T-cell (primary cell): ENCODE results near the gene GALNT10. TPM values are rescaled to one million over a fixed set of nuclear protein-coding genes. Genes with fewer than 3 reads are reported as not detected.

Experiments used
- ATAC-seq, 4 experiments: fragments of 200-7000 bp in 3 of 4; fragments of 150-1000 bp in 1 of 4; cut with Tn5 transposase; replicated peaks in 1 of 4; 1 replicate in 3 of 4; 2 replicates in 1 of 4; pipeline ENCODE4 v1.10.0; 2021; ENCODE audit warnings: moderate library complexity in 3 of 4, mild to moderate bottlenecking in 2 of 4, moderate number of reproducible peaks in 1 of 4
- CTCF ChIA-PET, 2 donors: fragments of 300-600 bp; sonication (Branson Sonifier 250); formaldehyde crosslinking; loops; one replicate each; lab custom pipeline; 2022; ENCODE audit warnings: antibody characterized with exemption in 2 of 2; lab: Charles Lee
- POLR2A ChIA-PET, 2 donors: fragments of 300-600 bp; sonication (Branson Sonifier 250); formaldehyde crosslinking; loops; one replicate each; lab custom pipeline; 2022; ENCODE audit warnings: antibody characterized with exemption in 2 of 2; lab: Charles Lee
- DNase-seq, 35 experiments: peaks; one replicate each; pipeline versions ENCODE4 v3.0.0 to v3.0.0-alpha.2; 2013 to 2023
- H3K27ac ChIP-seq: one replicate; pipeline ENCODE4 v1.5.1; 2013; ENCODE audit warnings: low read length
- H3K27me3 ChIP-seq, 2 experiments: replicated peaks in 1 of 2; 1 replicate in 1 of 2; 2 replicates in 1 of 2; pipeline versions ENCODE4 v1.6.1 to v1.7.0; 2013; ENCODE audit warnings: low read length in 1 of 2, mixed read lengths in 1 of 2; ENCODE audit not compliant: control insufficient read depth in 2 of 2, insufficient read depth in 2 of 2; ENCODE audit errors: extremely low read depth in 1 of 2
- H3K36me3 ChIP-seq, 2 donors: 1 replicate in 1 of 2; 2 replicates in 1 of 2; pipeline versions ENCODE4 v1.6.1 to v1.7.0; 2013; ENCODE audit warnings: low read length in 1 of 2; ENCODE audit not compliant: control insufficient read depth in 2 of 2, insufficient read depth in 1 of 2; ENCODE audit errors: extremely low read depth in 1 of 2
- H3K4me1 ChIP-seq, 2 experiments: 1 replicate in 1 of 2; 2 replicates in 1 of 2; pipeline versions ENCODE4 v1.6.1 to v1.7.0; 2013; ENCODE audit warnings: low read length in 2 of 2, mixed read lengths in 1 of 2; ENCODE audit not compliant: insufficient read depth in 2 of 2, control insufficient read depth in 1 of 2; ENCODE audit errors: extremely low read depth in 1 of 2
- H3K4me3 ChIP-seq, 2 donors: 1 replicate in 1 of 2; 2 replicates in 1 of 2; pipeline versions ENCODE4 v1.5.1 to v1.7.0; 2013; ENCODE audit warnings: mild to moderate bottlenecking in 2 of 2, low read length in 1 of 2, moderate library complexity in 1 of 2; ENCODE audit not compliant: control insufficient read depth in 1 of 2; ENCODE audit errors: extremely low read depth in 1 of 2
- H3K9me3 ChIP-seq: 2 replicates; pipeline ENCODE4 v1.7.0; 2013
- H3K27ac Mint-ChIP-seq, 2 donors: one replicate each; pipeline ENCODE4 v1.8.0; 2020 to 2021; ENCODE audit warnings: mild to moderate bottlenecking in 2 of 2, mixed read lengths in 2 of 2
- H3K27me3 Mint-ChIP-seq, 2 donors: one replicate each; pipeline ENCODE4 v1.8.0; 2021 to 2022; ENCODE audit warnings: mixed read lengths in 2 of 2
- H3K36me3 Mint-ChIP-seq: one replicate; pipeline ENCODE4 v1.8.0; 2021; ENCODE audit warnings: mixed read lengths
- H3K4me1 Mint-ChIP-seq, 3 donors: one replicate each; pipeline ENCODE4 v1.8.0; 2020 to 2022; ENCODE audit warnings: mixed read lengths in 3 of 3, mild to moderate bottlenecking in 1 of 3
- H3K4me3 Mint-ChIP-seq, 3 donors: one replicate each; pipeline ENCODE4 v1.8.0; 2020 to 2022; ENCODE audit warnings: mild to moderate bottlenecking in 3 of 3, mixed read lengths in 3 of 3, moderate library complexity in 3 of 3
- H3K9me3 Mint-ChIP-seq, 3 donors: one replicate each; pipeline ENCODE4 v1.8.0; 2020 to 2022; ENCODE audit warnings: mixed read lengths in 3 of 3
- WGBS: methylation state at CpG from one replicate; pipeline ENCODE4 v1.1.5; 2013; ENCODE audit warnings: missing lambda C conversion rate; ENCODE audit not compliant: insufficient coverage; 5-methylcytosine and 5-hydroxymethylcytosine counted together
- total RNA-seq, 35 experiments: library from RNA in 6 of 35; stranded (reverse) in 6 of 35; fragments of 120-200 nt in 1 of 35; gene quantifications; one replicate each; pipeline versions ENCODE4 v1.2.1 to v1.2.4 and lab custom pipeline; 2013 to 2026

The GALNT10 gene
- total RNA-seq, 5 donors from 2014 or later (not counting 1 experiment from before 2014, with no cell fraction given), result 26.9 to 62.7 (median 40.8) TPM

GRCh38 chr5:154403776-154404387 is 213.3 kb downstream of the GALNT10 start:
- H3K4me1 ChIP-seq, result peaks cover 0 to 9% of the 10 kb centered on the region in 2 experiments
- ChIA-PET POLR2A (no interaction called here), CTCF (interaction anchor here (0.5 to 4.1 kb wide), 10 partner anchors 18 to 430 kb away, joined by 3 to 51 read pairs (median 7); no protein-coding TSS in a partner anchor)
- H3K27ac Mint-ChIP-seq, result no peak overlapping the region
- peaks cover 1 to 7% of the 10 kb centered on the region in 2 donors for H3K36me3 ChIP-seq
- peaks cover 3% of the 10 kb centered on the region for H3K36me3 Mint-ChIP-seq
- H3K9me3 Mint-ChIP-seq, result no peaks in the 10 kb centered on the region
- H3K27me3 ChIP-seq, result no peaks in the 10 kb centered on the region
- H3K4me1 Mint-ChIP-seq, result peaks cover 10 to 16% (median 13%) of the 10 kb centered on the region in 3 donors
- no peak overlapping the region for H3K4me3 ChIP-seq
- H3K27ac ChIP-seq, result no peak overlapping the region
- 93% methylated on average over 4 of the region's 8 CpGs for WGBS
- DNase-seq (no peak), ATAC-seq (no peak)
- peak overlapping the region in 1 of 3 donors; percentile 70 for H3K4me3 Mint-ChIP-seq
- H3K27me3 Mint-ChIP-seq, result no peaks in the 10 kb centered on the region
- no peaks in the 10 kb centered on the region for H3K9me3 ChIP-seq

GRCh38 chr5:154405078-154405792 is 214.7 kb downstream of the GALNT10 start:
- peaks cover 6% of the 10 kb centered on the region for H3K36me3 Mint-ChIP-seq
- H3K4me3 ChIP-seq, result peak overlapping the region in 1 of 2 donors; percentile 35
- peaks cover 6 to 9% of the 10 kb centered on the region in 2 donors for H3K36me3 ChIP-seq
- no peak overlapping the region for H3K27ac Mint-ChIP-seq
- H3K27me3 ChIP-seq, result no peaks in the 10 kb centered on the region
- H3K9me3 Mint-ChIP-seq, result no peaks in the 10 kb centered on the region
- ATAC-seq, result peak; percentile 92 to 98 (median 94)
- peaks cover 10 to 16% (median 13%) of the 10 kb centered on the region in 3 donors for H3K4me1 Mint-ChIP-seq
- 16% methylated on average over 30 of the region's 37 CpGs for WGBS
- H3K9me3 ChIP-seq, result no peaks in the 10 kb centered on the region
- ChIA-PET POLR2A (interaction anchor here in 1 of 2 donors (0.6 kb wide), 1 partner anchor 10 kb away, joined by 3 read pairs; no protein-coding TSS in a partner anchor), CTCF (interaction anchor here (0.6 to 4.1 kb wide), 12 partner anchors 10 to 431 kb away, joined by 3 to 51 read pairs (median 4); no protein-coding TSS in a partner anchor)
- no peak overlapping the region for H3K27ac ChIP-seq
- no peaks in the 10 kb centered on the region for H3K27me3 Mint-ChIP-seq
- peak; percentile 30 to 79 (median 62) for DNase-seq
- peak overlapping the region; percentile 17 to 70 (median 21) for H3K4me3 Mint-ChIP-seq
- peaks cover 0 to 9% of the 10 kb centered on the region in 2 experiments for H3K4me1 ChIP-seq

- 100% methylated on average over 2 of the region's 8 CpGs for WGBS
- H3K9me3 ChIP-seq, result no peaks in the 10 kb centered on the region
- Mint-ChIP-seq H3K27me3 (no peaks in the 10 kb centered on the region), H3K4me3 (no peak overlapping the region), H3K4me1 (peaks cover 10 to 16% (median 13%) of the 10 kb centered on the region in 3 donors), H3K36me3 (peaks cover 13% of the 10 kb centered on the region), H3K27ac (no peak overlapping the region), H3K9me3 (no peaks in the 10 kb centered on the region)
- DNase-seq (no peak), ATAC-seq (no peak)
- H3K4me1 ChIP-seq, result peaks cover 0 to 9% of the 10 kb centered on the region in 2 experiments
- H3K27ac ChIP-seq, result no peak overlapping the region
- CTCF ChIA-PET, result interaction anchor here (0.6 to 4.1 kb wide), 6 partner anchors 21 to 899 kb away, joined by 3 to 51 read pairs (median 10); no protein-coding TSS in a partner anchor
- H3K4me3 ChIP-seq, result no peak overlapping the region
- no peaks in the 10 kb centered on the region for H3K27me3 ChIP-seq
- peaks cover 6 to 18% of the 10 kb centered on the region in 2 donors for H3K36me3 ChIP-seq
- POLR2A ChIA-PET, result interaction anchor here in 1 of 2 donors (0.7 kb wide), 1 partner anchor 432 kb away, joined by 3 read pairs; no protein-coding TSS in a partner anchor
Measured at GRCh38 chr5:154406231-154406630, 215.7 kb downstream of the GALNT10 start.

GRCh38 chr5:154406826-154407225 is 216.3 kb downstream of the GALNT10 start:
- ChIA-PET POLR2A (no interaction called here), CTCF (interaction anchor here (2.5 to 4.1 kb wide), 2 partner anchors 334 to 335 kb away, joined by 8 to 19 read pairs; no protein-coding TSS in a partner anchor)
- DNase-seq, result no peak
- peaks cover 6 to 24% of the 10 kb centered on the region in 2 donors for H3K36me3 ChIP-seq
- no peaks in the 10 kb centered on the region for H3K27me3 ChIP-seq
- H3K27ac Mint-ChIP-seq, result no peak overlapping the region
- H3K27ac ChIP-seq, result no peak overlapping the region
- no peak overlapping the region for H3K4me3 Mint-ChIP-seq
- H3K4me3 ChIP-seq, result no peak overlapping the region
- H3K9me3 Mint-ChIP-seq, result no peaks in the 10 kb centered on the region
- ATAC-seq, result no peak
- 94% methylated on average over 4 of the region's 4 CpGs for WGBS
- peaks cover 10 to 16% (median 13%) of the 10 kb centered on the region in 3 donors for H3K4me1 Mint-ChIP-seq
- peaks cover 18% of the 10 kb centered on the region for H3K36me3 Mint-ChIP-seq
- H3K9me3 ChIP-seq, result no peaks in the 10 kb centered on the region
- H3K27me3 Mint-ChIP-seq, result no peaks in the 10 kb centered on the region
- peaks cover 0 to 9% of the 10 kb centered on the region in 2 experiments for H3K4me1 ChIP-seq

GRCh38 chr5:154408811-154409210 is 218.3 kb downstream of the GALNT10 start:
- CTCF ChIA-PET, result interaction anchor here (1.6 to 2.5 kb wide), 2 partner anchors 337 to 433 kb away, joined by 5 to 8 read pairs; no protein-coding TSS in a partner anchor
- Histone ChIP-seq H3K4me1 (peaks cover 0 to 9% of the 10 kb centered on the region in 2 experiments), H3K36me3 (peaks cover 15 to 42% of the 10 kb centered on the region in 2 donors), H3K27ac (no peak overlapping the region), H3K9me3 (no peaks in the 10 kb centered on the region), H3K4me3 (no peak overlapping the region), H3K27me3 (no peaks in the 10 kb centered on the region)
- 95% methylated on average over 5 of the region's 6 CpGs for WGBS
- Mint-ChIP-seq H3K4me3 (no peak overlapping the region), H3K9me3 (no peaks in the 10 kb centered on the region), H3K36me3 (peaks cover 22% of the 10 kb centered on the region), H3K27me3 (no peaks in the 10 kb centered on the region), H3K27ac (no peak overlapping the region), H3K4me1 (peaks cover 10 to 16% (median 13%) of the 10 kb centered on the region in 3 donors)
- DNase-seq (no peak), ATAC-seq (no peak)
- POLR2A ChIA-PET, result no interaction called here
